GM21390 (cell line): Measurements from ENCODE around the gene NXPH2.
"Not testable (repeated sequence)": the region's sequence is repeated elsewhere in the genome, so short reads cannot be mapped to it uniquely, and the experiment has no call there.

Source experiments
- ATAC-seq: cut with Tn5 transposase; IDR thresholded peaks from one replicate; pipeline ENCODE4 v1.9.1; 2021; ENCODE audit not compliant: unreplicated experiment

Gene NXPH2

DNA sequence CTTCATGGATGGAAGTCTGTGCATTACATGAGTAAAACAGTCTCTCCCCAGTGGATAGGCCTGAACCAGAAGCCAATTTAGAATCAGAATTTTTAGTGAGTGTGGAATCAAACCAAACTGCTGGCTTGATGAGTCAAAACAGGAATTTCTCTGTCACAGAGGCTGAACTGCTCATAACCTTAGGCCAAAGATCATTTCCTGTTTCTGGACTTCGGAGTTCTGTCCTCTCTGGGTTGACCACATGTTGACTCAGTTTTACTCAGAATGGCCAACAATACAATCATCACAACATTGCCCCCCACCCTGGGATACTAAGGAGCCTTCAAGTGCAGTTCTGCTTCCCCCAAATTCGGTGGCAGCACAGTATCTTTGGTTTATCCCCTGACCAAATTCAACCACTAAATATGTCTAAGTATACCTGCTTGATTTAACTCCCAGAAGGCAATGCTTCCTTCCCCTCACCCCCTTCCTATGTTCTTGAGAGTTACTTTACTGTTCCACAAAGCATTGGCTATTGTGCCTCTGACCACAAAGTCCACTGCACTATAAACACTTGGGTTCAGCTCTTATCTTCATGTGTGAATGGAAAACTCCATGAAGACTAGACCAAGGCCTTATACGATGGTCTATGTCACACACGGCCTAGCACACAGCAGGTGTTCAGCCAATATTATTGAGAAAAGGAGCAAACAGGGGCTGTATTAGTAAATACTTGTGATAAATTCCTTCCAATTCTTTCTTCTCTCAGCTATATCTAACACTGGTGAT lies 67.8 kb downstream of the NXPH2 start:
- peak; percentile 93 for ATAC-seq

DNA sequence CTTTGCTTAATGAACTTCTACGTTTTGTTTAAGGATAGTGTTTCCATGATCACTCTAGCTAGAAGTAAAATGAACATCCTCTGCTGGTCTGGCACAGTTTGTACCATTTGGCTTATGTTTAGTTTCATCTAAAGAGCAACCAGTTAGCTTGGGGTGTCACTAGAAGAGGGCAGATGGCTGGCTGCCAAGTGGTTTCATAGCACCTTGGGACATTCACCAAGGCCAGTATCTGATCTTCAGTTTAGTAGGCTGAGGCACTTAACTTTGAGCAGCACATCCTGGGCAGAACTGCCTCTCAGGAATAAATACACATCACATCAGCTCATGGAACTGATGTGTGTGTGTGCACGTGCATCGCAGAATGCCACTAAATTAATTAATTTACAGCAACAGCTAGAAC lies 68.4 kb downstream of the NXPH2 start:
- peak; percentile 50 for ATAC-seq

DNA sequence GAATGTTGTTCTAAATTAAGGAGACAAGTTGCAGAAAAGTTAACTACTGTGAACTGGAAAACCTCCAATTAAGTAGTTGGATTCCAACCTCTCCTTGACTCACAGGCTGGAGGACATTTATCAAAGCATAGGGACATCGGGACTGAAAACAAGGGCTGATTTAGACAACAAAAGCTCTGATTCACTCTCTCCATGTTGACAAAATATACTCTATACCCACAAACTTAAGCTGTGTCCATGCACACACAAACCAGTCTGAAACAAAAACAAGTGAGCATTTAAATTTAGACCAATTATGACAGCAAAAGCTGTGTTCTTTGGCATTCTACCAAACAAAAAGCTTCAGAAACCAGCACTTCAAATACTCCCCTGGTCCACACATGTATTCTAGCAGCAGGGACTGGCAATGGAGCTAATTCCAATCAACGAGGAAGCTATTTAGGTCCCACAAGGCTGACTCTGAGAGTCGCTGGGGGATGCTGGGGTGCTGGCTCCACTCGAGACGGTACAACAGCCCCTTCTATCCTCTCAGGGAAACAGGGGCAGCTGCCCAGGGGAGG lies 71.4 kb downstream of the NXPH2 start:
- ATAC-seq: no peak

GRCh38 chr2:138707392-138708074 lies 72.7 kb downstream of the NXPH2 start:
- ATAC-seq: no peak

- ATAC-seq: no peak
Measured at GRCh38 chr2:138703242-138703641, 76.9 kb downstream of the NXPH2 start.

DNA sequence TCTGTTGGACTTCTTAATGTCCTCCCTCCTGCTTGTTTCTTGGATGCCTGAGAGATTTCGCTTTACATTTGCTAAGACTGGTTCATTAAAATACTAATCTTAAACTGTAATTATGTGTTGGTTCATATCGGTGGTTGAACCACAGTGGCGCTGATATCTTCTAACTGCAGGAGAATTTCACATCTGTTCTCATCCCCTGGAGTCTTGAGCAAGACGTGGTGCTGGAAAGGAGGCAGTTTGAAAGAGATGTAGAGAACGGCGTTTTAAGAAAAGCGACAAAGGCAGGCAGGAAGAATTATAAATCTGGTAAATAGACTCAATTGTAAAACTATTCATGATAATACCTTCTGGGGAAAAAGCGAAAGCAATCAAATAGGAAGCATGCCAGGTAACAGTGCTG lies 79.5 kb downstream of the NXPH2 start:
- ATAC-seq: no peak

DNA sequence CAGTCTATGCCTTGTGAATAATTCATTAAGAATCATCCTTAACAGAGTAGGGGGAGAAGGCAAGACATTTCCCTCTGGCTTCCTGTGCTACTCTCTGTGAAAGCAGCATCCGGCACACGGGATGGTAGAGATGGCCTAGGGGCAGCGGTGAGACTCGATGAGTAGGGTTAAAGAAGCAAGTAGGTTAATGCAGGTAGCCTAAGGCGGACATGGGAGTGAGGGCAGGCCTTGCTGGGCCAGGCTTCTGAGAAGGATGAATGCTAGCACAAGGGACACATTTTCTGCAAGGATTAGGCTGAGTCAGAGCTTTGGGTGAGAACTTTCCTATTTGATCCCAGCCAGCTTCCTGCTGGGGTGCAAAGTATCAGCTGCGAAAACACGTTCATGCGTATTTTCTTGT lies 80.8 kb downstream of the NXPH2 start:
- ATAC-seq: no peak

- ATAC-seq: no peak
Measured at GRCh38 chr2:138698428-138698827, 81.8 kb downstream of the NXPH2 start.

DNA sequence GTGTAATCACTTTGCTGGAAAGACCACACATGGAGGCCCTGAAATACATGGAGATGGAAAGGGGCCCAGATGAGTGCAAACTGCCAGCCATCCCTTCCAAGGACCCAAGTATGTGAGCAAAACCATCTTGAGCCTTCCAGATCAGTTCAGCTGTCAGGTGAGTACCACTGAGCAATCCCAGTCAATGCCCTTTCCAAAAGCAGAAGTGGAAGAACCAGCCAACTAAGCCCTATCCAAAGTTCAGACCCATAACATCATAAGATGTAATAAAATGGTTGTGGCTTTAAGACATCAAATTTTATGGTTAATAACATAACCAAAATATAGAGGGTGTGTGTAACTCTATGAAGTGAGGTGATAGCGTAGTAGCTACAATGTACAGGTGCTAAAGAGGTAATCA lies 88.5 kb downstream of the NXPH2 start:
- ATAC-seq: no peak

DNA sequence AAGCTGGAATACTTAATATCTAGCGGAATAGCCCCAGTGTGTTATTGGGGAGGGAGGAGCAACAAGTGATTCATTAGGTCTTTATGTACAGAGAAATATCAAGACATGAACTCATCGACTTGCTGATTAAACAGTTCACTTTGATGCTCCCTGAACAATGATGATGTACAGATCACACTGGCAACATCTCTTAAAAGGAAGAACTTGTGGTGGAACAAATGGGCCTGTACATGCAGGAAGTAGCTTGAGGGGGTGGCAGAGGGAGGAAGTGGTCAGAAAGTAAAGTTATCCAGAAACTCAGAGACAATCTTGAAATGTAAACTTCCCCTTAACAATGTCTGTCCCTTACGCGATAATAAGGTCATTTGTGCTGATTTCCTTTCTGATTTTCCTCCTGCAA lies 90.5 kb downstream of the NXPH2 start:
- ATAC-seq: no peak

DNA sequence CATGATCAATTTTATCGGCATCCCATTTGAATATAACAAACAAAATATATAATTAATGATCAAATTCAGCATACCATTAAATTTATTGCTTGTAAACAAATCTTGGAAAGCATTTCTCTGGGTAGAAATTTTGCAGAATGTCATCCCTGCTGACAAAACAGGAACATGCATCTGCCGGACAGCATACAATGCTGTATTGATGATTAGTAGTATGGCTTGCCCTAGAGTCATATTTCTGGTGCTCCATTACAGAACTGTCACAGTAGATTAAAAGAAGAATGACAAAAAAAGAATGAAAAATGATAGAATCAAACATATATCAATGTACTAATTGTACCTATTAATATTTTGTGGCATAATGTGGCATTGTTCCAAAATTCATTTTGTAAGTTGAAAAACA lies 98.0 kb downstream of the NXPH2 start:
- no peak for ATAC-seq

- ATAC-seq: no peak
Measured at GRCh38 chr2:138677221-138677620, 103.0 kb downstream of the NXPH2 start.

DNA sequence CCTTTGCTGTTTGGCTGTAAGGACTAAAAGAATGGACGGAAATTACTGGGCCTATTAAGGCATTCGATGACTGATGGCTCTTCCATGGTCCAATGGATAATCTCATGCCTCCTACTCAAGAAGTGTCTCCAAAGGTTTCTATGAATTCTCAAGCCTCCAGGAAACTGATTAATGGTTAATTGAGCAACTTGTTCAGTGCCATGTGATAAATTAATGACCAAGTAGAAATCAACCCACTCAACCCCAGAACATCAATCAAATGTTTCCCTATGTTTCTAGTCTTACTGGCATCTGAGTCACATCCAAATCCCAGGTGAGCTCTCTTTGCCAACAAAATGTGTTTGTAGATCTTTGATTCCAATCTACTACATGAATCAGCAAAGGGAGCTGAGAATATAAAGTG lies 103.6 kb downstream of the NXPH2 start:
- ATAC-seq: no peak

DNA sequence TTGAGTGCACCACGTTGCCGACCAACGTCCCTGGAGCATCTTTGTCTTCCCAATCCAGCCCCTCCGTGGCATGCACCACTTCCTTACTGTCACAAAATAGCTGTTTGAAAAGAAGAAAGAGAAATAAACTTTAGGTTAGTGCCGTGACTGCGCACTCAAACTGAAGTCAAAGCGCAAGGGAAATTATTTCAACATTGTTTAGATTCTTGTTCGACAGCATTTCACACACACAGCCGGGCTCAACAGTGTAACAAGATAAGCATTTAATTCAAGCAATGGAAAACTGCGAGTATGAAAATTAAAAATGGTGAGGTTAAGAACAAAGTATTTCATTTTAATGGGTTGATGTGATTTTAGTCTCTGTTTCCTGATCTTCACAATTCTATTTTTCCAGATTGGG lies 108.6 kb downstream of the NXPH2 start:
- no peak for ATAC-seq

GRCh38 chr2:138670734-138671133 lies 109.5 kb downstream of the NXPH2 start:
- no peak for ATAC-seq

DNA sequence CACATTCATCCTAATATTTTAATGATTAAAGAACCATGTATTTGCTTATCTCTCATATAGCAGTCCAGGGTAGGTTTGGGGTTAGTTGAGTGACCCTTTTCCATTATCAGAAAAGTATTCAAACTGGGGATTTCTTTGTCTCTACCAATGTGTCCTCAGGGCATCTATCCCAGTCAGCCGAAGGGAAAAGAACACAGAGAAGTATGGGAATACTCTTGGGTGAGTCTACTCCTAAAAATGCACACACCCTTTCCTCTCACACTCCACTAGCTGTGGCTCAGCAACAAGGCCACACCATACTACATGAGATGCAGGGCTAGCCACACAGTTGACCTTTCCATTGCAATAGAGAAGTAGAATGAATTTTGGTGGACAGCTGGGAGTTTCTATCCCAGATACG lies 114.3 kb downstream of the NXPH2 start:
- ATAC-seq: no peak

DNA sequence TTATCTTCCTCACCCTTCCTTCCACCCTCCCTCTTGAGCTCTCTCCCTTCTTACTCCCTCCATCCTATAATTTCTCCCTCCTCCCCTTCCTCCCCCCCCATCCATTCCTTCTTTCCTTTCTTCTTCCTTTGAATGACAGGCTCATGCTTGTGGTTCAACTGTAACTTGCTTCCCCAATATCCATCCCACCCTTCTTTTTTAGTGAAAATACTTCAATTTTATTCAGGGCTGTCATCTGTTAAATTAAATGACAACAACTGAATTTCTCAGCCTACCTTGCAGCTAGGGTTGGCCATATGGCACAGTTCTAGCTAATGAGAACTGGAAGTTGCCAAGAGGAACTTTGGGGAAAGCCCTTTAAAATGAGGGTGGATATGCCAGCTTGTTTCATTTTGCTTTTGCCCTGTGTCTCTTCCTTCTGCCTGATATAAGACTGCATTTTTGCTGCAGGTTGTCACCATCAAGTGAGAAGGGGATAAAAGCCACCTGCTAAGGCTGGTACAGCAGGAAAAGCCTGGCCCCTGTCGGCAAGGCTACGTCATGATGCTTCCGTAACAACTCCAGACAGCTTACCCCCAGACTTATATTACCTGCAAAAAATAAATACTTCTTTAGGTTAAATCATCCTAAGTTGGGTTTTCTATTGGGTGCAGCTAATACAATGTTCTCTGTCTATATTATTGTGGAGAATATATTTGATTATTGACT lies 121.8 kb downstream of the NXPH2 start:
- ATAC-seq: no peak

GRCh38 chr2:138654146-138654545 lies 126.0 kb downstream of the NXPH2 start:
- ATAC-seq: no peak

GRCh38 chr2:138652378-138652777 lies 127.8 kb downstream of the NXPH2 start:
- no peak for ATAC-seq

DNA sequence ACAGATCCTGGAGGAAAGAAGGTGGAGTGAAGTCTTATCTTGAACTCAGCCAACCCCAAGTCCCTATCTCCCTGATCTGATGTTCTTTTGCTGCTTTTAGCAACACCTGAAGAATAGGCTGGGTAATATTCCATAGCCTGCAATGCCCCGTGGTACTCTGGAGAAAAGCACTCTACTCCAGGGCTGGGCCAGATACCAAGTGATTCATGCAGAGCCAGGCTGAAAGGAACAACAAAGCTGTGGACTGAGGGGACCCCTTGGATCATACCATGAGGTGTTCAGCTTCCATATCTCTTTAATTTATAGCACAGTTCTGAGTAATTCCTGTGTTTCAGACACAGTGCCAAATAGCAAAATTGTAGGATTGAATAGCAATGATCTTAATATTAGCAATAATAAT lies 130.6 kb downstream of the NXPH2 start:
- ATAC-seq: no peak

DNA sequence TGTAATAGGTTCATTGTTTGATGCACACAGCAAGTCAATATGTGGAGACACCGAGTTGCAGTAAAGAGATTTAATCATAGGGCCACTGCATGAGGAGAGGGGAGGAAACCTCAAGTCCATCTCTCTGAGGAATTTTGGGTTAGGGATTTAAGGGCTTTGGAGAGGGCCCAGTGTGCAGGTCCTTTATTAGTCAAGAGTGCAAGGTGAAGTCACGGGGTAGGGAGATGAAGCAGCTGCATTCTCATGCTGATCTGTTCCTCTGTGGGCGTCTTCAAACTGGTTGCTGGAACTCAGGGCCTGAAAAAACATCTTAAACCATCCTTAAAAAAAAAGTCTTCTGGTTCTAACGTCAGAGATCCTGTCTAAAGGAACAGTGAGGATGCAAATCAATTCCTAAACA lies 131.6 kb downstream of the NXPH2 start:
- ATAC-seq: no peak

DNA sequence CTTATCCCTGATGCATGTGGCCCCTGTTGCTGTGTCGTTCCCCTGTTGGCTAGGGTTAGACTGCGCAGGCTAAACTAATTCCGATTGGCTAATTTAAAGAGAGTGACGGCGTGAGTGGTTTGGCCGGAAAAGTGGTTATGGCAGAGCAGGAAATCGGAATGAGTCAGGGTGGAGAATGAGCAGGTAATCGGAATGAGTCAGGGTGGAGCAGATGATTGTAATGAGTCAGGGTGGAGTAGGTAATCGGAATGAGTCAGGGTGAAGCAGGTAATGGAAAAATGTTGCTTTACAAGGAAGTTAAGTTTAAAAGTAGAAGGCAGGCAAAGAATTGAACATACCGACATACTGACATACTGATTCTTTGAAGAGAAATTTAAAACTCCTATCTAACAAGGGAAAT lies 135.4 kb downstream of the NXPH2 start:
- not testable (repeated sequence) for ATAC-seq
